CD14-positive monocyte (primary cell): ENCODE measurements around the gene KLHL7. TPM values are rescaled to one million over a fixed set of nuclear protein-coding genes. Genes with fewer than 3 reads are reported as not detected.

Experiments
- DNase-seq, 3 donors: peaks; one replicate each; pipeline ENCODE4 v3.0.0-alpha.2; 2011 to 2022
- H2AFZ ChIP-seq: 2 replicates; pipeline ENCODE4 v1.6.0; 2012; ENCODE audit warnings: mild to moderate bottlenecking, low read depth, low read length, inconsistent platforms; ENCODE audit not compliant: insufficient read depth, poor library complexity, severe bottlenecking
- H3K27ac ChIP-seq, 2 donors: 1 replicate in 1 of 2; 2 replicates in 1 of 2; pipeline ENCODE4 v1.5.1; 2012 to 2013; ENCODE audit warnings: low read length in 2 of 2, control low read depth in 1 of 2, inconsistent platforms in 1 of 2, low read depth in 1 of 2, mild to moderate bottlenecking in 1 of 2
- H3K27me3 ChIP-seq, 2 donors: one replicate each; pipeline versions ENCODE4 v1.6.0 to v1.6.1; 2011 to 2013; ENCODE audit warnings: low read length in 2 of 2; ENCODE audit not compliant: control insufficient read depth in 2 of 2, insufficient read depth in 2 of 2
- H3K36me3 ChIP-seq, 2 donors: replicated peaks in 1 of 2; 1 replicate in 1 of 2; 2 replicates in 1 of 2; pipeline versions ENCODE4 v1.5.1 to v1.6.1; 2012 to 2013; ENCODE audit warnings: low read length in 2 of 2, control low read depth in 1 of 2, inconsistent platforms in 1 of 2, mild to moderate bottlenecking in 1 of 2; ENCODE audit not compliant: insufficient read depth in 2 of 2, control insufficient read depth in 1 of 2
- H3K4me1 ChIP-seq, 2 donors: 1 replicate in 1 of 2; 2 replicates in 1 of 2; pipeline versions ENCODE4 v1.5.1 to v1.6.1; 2012 to 2013; ENCODE audit warnings: low read length in 2 of 2, control low read depth in 1 of 2, inconsistent platforms in 1 of 2, mild to moderate bottlenecking in 1 of 2, moderate library complexity in 1 of 2; ENCODE audit not compliant: insufficient read depth in 2 of 2, control insufficient read depth in 1 of 2
- H3K4me2 ChIP-seq: replicated peaks from 2 replicates; pipeline ENCODE3; 2012; ENCODE audit warnings: low read length, moderate library complexity, mild to moderate bottlenecking; ENCODE audit not compliant: poor library complexity, severe bottlenecking; ENCODE audit errors: extremely low read depth
- H3K4me3 ChIP-seq, 3 experiments: fragments of 200-600 bp in 1 of 3; sonication (generic) in 1 of 3; replicated peaks in 1 of 3; 1 replicate in 2 of 3; 2 replicates in 1 of 3; pipeline ENCODE4 v1.5.1; 2011 to 2013; ENCODE audit warnings: low read length in 3 of 3, mild to moderate bottlenecking in 3 of 3, control low read depth in 2 of 3, low read depth in 2 of 3, inconsistent platforms in 1 of 3, moderate library complexity in 1 of 3
- H3K79me2 ChIP-seq: 2 replicates; pipeline ENCODE4 v1.6.0; 2012; ENCODE audit warnings: mild to moderate bottlenecking, control low read depth, inconsistent platforms, low read length, moderate library complexity; ENCODE audit not compliant: insufficient read depth
- H3K9ac ChIP-seq: 2 replicates; pipeline ENCODE4 v1.6.0; 2017; ENCODE audit warnings: low read length, mild to moderate bottlenecking; ENCODE audit not compliant: insufficient read depth, poor library complexity, severe bottlenecking
- H3K9me3 ChIP-seq, 2 donors: replicated peaks in 1 of 2; 1 replicate in 1 of 2; 2 replicates in 1 of 2; pipeline versions ENCODE4 v1.5.1 to v1.6.1; 2012 to 2013; ENCODE audit warnings: low read length in 2 of 2, control low read depth in 1 of 2; ENCODE audit not compliant: control insufficient read depth in 1 of 2, insufficient read depth in 1 of 2
- H4K20me1 ChIP-seq: 2 replicates; pipeline ENCODE4 v1.6.0; 2012; ENCODE audit warnings: mild to moderate bottlenecking, low read length, control low read depth, moderate library complexity; ENCODE audit not compliant: insufficient read depth
- H3K27ac Mint-ChIP-seq, 7 donors: one replicate each; pipeline ENCODE4 v1.8.0; 2020; ENCODE audit warnings: mild to moderate bottlenecking in 7 of 7, mixed read lengths in 7 of 7, moderate library complexity in 6 of 7, inconsistent platforms in 2 of 7
- H3K27me3 Mint-ChIP-seq, 3 donors: one replicate each; pipeline ENCODE4 v1.8.0; 2021 to 2022; ENCODE audit warnings: low read depth in 3 of 3, mild to moderate bottlenecking in 3 of 3, mixed read lengths in 3 of 3, moderate library complexity in 3 of 3, inconsistent platforms in 1 of 3
- H3K36me3 Mint-ChIP-seq, 2 donors: one replicate each; pipeline ENCODE4 v1.8.0; 2020; ENCODE audit warnings: mixed read lengths in 2 of 2, inconsistent platforms in 1 of 2, mild to moderate bottlenecking in 1 of 2
- H3K4me1 Mint-ChIP-seq: one replicate; pipeline ENCODE4 v1.8.0; 2020; ENCODE audit warnings: mild to moderate bottlenecking, mixed read lengths
- H3K4me3 Mint-ChIP-seq, 2 donors: one replicate each; pipeline ENCODE4 v1.8.0; 2020; ENCODE audit warnings: mild to moderate bottlenecking in 2 of 2, mixed read lengths in 2 of 2, moderate library complexity in 1 of 2
- H3K9me3 Mint-ChIP-seq, 7 donors: one replicate each; pipeline ENCODE4 v1.8.0; 2020 to 2022; ENCODE audit warnings: mixed read lengths in 7 of 7, mild to moderate bottlenecking in 6 of 7, moderate library complexity in 6 of 7, inconsistent platforms in 2 of 7
- WGBS: methylation state at CpG from one replicate; pipeline ENCODE4 v1.1.5; 2013; ENCODE audit warnings: missing lambda C conversion rate; ENCODE audit not compliant: insufficient coverage; 5-methylcytosine and 5-hydroxymethylcytosine counted together
- intact Hi-C, 2 donors: fragments of 100-400 bp; cut with micrococcal nuclease; formaldehyde crosslinking; loops; one replicate each; pipeline versions ENCODE4 v1.15.0 to v1.15.1; 2023
- polyA plus RNA-seq, 3 donors: library from polyadenylated mRNA; depleted of rRNA in 1 of 3; unstranded in 2 of 3; stranded (reverse) in 1 of 3; fragments of 300-500 nt in 2 of 3; fragments of >200 nt in 1 of 3; fragmentation: Illumina TruSeq in 2 of 3; gene quantifications; 1 replicate in 2 of 3; 2 replicates in 1 of 3; pipeline ENCODE4 v1.2.3, GENCODE V29; 2012 to 2021
- TF ChIP-seq, protein P1 (sequence below): fragments of 200-600 bp; IDR thresholded peaks from one replicate; pipeline ENCODE4 v1.8.0; 2022; ENCODE audit warnings: antibody characterized with exemption, mild to moderate bottlenecking

Gene KLHL7
- polyA plus RNA-seq, 3 donors: 15.5 to 21.0 (median 17.4) TPM

DNA sequence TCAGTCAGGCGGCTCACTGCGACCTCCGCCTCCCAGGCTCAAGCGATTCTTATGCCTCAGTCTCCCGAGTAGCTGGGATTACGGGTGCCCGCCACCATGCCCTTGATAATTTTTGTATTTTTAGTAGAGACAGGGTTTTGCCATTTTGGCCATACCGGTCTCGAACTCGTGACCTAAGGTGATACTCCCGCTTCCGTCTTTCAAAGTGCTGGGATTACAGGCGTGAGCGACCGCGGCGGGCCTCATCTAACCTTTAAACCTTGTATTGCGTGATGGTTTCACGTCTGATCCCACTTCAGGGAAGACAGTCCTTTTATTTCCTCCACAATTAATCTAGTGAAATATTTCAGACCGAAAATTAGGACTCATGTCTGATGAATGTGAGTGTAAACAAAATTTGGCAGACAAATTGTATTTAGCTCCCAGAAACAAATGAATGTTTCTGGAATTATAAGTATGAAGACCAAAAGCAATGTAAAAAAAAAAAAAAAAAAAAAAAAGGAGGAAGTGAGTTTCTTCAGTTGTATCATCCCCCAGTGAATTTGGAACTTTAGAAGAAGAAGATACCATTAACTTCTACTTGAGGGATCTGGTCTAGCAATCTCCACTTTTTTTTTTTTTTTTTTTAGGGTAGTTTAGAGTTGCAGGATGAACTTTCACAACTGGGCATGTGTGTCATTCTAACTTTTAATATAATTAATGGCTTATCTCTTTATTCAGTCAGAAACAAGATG lies 77.9 kb downstream of the KLHL7 start:
- Histone ChIP-seq H4K20me1 (peaks cover 13% of the 10 kb centered on the region), H2AFZ (no peak overlapping the region), H3K4me1 (peaks cover 21 to 35% of the 10 kb centered on the region in 2 donors), H3K27me3 (peaks cover 3 to 10% of the 10 kb centered on the region in 2 donors), H3K27ac (peak overlapping the region; percentile 94 to 97), H3K79me2 (peaks cover 64% of the 10 kb centered on the region), H3K4me2 (peak overlapping the region; percentile 73), H3K9ac (no peak overlapping the region), H3K9me3 (no peaks in the 10 kb centered on the region), H3K36me3 (peaks cover 25 to 30% of the 10 kb centered on the region in 2 donors), H3K4me3 (peak overlapping the region in 1 of 3 experiments; percentile 88)
- H3K27ac Mint-ChIP-seq: peak overlapping the region; percentile 41 to 100 (median 97)
- peak overlapping the region; percentile 15 to 91 for H3K4me3 Mint-ChIP-seq
- DNase-seq: peak in 2 of 3 donors; percentile 26 to 32
- intact Hi-C loops: loop anchor here (5.0 to 10.0 kb wide), 4 partner anchors 61 to 349 kb away; partner anchors contain the start of genes GPNMB (in 1 of the 2), IGF2BP3 (in 1 of the 2), KLHL7 (in 1 of the 2) and TRA2A (in 1 of the 2)
- peaks cover 18 to 22% of the 10 kb centered on the region in 2 donors for H3K36me3 Mint-ChIP-seq
- WGBS: 95% methylated on average over 8 of the region's 20 CpGs
- peaks cover 28% of the 10 kb centered on the region for H3K4me1 Mint-ChIP-seq
- TF ChIP-seq, protein P1, sequence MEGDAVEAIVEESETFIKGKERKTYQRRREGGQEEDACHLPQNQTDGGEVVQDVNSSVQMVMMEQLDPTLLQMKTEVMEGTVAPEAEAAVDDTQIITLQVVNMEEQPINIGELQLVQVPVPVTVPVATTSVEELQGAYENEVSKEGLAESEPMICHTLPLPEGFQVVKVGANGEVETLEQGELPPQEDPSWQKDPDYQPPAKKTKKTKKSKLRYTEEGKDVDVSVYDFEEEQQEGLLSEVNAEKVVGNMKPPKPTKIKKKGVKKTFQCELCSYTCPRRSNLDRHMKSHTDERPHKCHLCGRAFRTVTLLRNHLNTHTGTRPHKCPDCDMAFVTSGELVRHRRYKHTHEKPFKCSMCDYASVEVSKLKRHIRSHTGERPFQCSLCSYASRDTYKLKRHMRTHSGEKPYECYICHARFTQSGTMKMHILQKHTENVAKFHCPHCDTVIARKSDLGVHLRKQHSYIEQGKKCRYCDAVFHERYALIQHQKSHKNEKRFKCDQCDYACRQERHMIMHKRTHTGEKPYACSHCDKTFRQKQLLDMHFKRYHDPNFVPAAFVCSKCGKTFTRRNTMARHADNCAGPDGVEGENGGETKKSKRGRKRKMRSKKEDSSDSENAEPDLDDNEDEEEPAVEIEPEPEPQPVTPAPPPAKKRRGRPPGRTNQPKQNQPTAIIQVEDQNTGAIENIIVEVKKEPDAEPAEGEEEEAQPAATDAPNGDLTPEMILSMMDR: no peak
- H3K9me3 Mint-ChIP-seq: peaks cover 0 to 2% (median 0%) of the 10 kb centered on the region in 7 donors
- H3K27me3 Mint-ChIP-seq: peaks cover 0 to 9% (median 2%) of the 10 kb centered on the region in 3 donors

- peak overlapping the region; percentile 29 for H3K4me2 ChIP-seq
- TF ChIP-seq, protein P1: no peak
- H3K9me3 ChIP-seq: no peaks in the 10 kb centered on the region
- no CpG with 5 or more reads among the region's 1 CpG for WGBS
- no peak overlapping the region for H3K9ac ChIP-seq
- Mint-ChIP-seq H3K9me3 (peaks cover 0 to 2% (median 0%) of the 10 kb centered on the region in 7 donors), H3K36me3 (peaks cover 25 to 30% of the 10 kb centered on the region in 2 donors), H3K4me1 (peaks cover 28% of the 10 kb centered on the region), H3K4me3 (no peak overlapping the region), H3K27me3 (peaks cover 0 to 2% (median 0%) of the 10 kb centered on the region in 3 donors), H3K27ac (peak overlapping the region in 3 of 7 donors; percentile 62 to 99 (median 97))
- H3K27me3 ChIP-seq: peaks cover 0 to 3% of the 10 kb centered on the region in 2 donors
- DNase-seq: no peak
- intact Hi-C loops: loop anchor here (5.0 to 10.0 kb wide), 4 partner anchors 61 to 348 kb away; partner anchors contain the start of genes GPNMB (in 1 of the 2), IGF2BP3 (in 1 of the 2), KLHL7 (in 1 of the 2) and TRA2A (in 1 of the 2)
- peak overlapping the region in 1 of 2 donors; percentile 46 for H3K27ac ChIP-seq
- H3K79me2 ChIP-seq: peaks cover 72% of the 10 kb centered on the region
- H3K36me3 ChIP-seq: peaks cover 33 to 39% of the 10 kb centered on the region in 2 donors
- H4K20me1 ChIP-seq: peaks cover 16% of the 10 kb centered on the region
- H3K4me3 ChIP-seq: no peak overlapping the region
- peaks cover 21 to 35% of the 10 kb centered on the region in 2 donors for H3K4me1 ChIP-seq
- no peak overlapping the region for H2AFZ ChIP-seq
These were observed 78.7 kb downstream of the KLHL7 start for GRCh38 chr7:23184291-23184690.
